SK-N-SH (cell line): ENCODE data around the gene ZBTB3. TPM values are rescaled to one million over a fixed set of nuclear protein-coding genes. Genes with fewer than 3 reads are reported as not detected.

Source experiments
- CTCF ChIA-PET: fragments of 300-600, 350-600 bp; formaldehyde crosslinking; extraction: SDS; loops from one replicate; lab custom pipeline; 2021; lab: Yijun Ruan, JAX
- POLR2A ChIA-PET: fragments of 350-600 bp; sonication (Branson Sonifier 250); formaldehyde crosslinking; extraction: SDS; loops from one replicate; lab custom pipeline; 2020; ENCODE audit warnings: antibody characterized with exemption, inconsistent platforms; lab: Yijun Ruan, JAX
- DNase-seq: peaks from one replicate; pipeline ENCODE4 v3.0.0; 2012
- H2AFZ ChIP-seq: fragments of 200-600 bp; sonication (generic); 2 replicates; pipeline ENCODE4 v1.8.1; 2016; ENCODE audit warnings: antibody characterized with exemption, mild to moderate bottlenecking, low read depth
- H3F3A ChIP-seq: fragments of 200-600 bp; sonication (generic); replicated peaks from 2 replicates; pipeline ENCODE3; 2016; ENCODE audit warnings: antibody characterized with exemption, mild to moderate bottlenecking; ENCODE audit not compliant: insufficient read depth
- H3K27ac ChIP-seq, 2 experiments: fragments of 200-500 bp in 1 of 2; fragments of 200-600 bp in 1 of 2; sonication (Bioruptor generic) in 1 of 2; sonication (generic), shearing (Covaris generic) in 1 of 2; 2 replicates each; pipeline versions ENCODE4 v1.5.1 to v1.6.1; 2014 to 2016; ENCODE audit warnings: low read depth in 2 of 2, inconsistent platforms in 1 of 2, low read length in 1 of 2, mild to moderate bottlenecking in 1 of 2, mixed read lengths in 1 of 2
- H3K27me3 ChIP-seq: fragments of 200-600 bp; sonication (generic), shearing (Covaris generic); 2 replicates; pipeline ENCODE4 v1.6.1; 2016; ENCODE audit warnings: mixed run types; ENCODE audit not compliant: insufficient read depth
- H3K36me3 ChIP-seq, 2 experiments: fragments of 200-500 bp in 1 of 2; fragments of 200-600 bp in 1 of 2; sonication (Bioruptor generic) in 1 of 2; sonication (generic) in 1 of 2; replicated peaks in 1 of 2; 2 replicates each; pipeline versions ENCODE3 to v1.5.1; 2014 to 2016; ENCODE audit warnings: low read length in 1 of 2, mild to moderate bottlenecking in 1 of 2; ENCODE audit not compliant: insufficient read depth in 2 of 2, control insufficient read depth in 1 of 2
- H3K4me1 ChIP-seq, 2 experiments: fragments of 200-500 bp in 1 of 2; fragments of 200-600 bp in 1 of 2; sonication (Bioruptor generic) in 1 of 2; sonication (generic), shearing (Covaris generic) in 1 of 2; 2 replicates each; pipeline versions ENCODE4 v1.5.1 to v1.6.1; 2014 to 2016; ENCODE audit warnings: low read depth in 1 of 2, low read length in 1 of 2, mixed run types in 1 of 2; ENCODE audit not compliant: insufficient read depth in 2 of 2, control insufficient read depth in 1 of 2
- H3K4me2 ChIP-seq: fragments of 200-600 bp; sonication (generic), shearing (Covaris generic); 2 replicates; pipeline ENCODE4 v1.6.1; 2017; ENCODE audit warnings: mixed run types
- H3K4me3 ChIP-seq, 2 experiments: fragments of 200-500 bp in 1 of 2; fragments of 200-600 bp in 1 of 2; sonication (Bioruptor generic) in 1 of 2; sonication (generic), shearing (Covaris generic) in 1 of 2; 2 replicates each; pipeline versions ENCODE4 v1.5.1 to v1.8.1; 2014 to 2016; ENCODE audit warnings: low read depth in 2 of 2, inconsistent platforms in 1 of 2, low read length in 1 of 2, mild to moderate bottlenecking in 1 of 2, mixed read lengths in 1 of 2, moderate library complexity in 1 of 2
- H3K79me2 ChIP-seq: fragments of 200-600 bp; sonication (generic); 2 replicates; pipeline ENCODE4 v1.8.1; 2017; ENCODE audit warnings: mild to moderate bottlenecking; ENCODE audit not compliant: insufficient read depth
- H3K9ac ChIP-seq: fragments of 200-600 bp; sonication (generic); 2 replicates; pipeline ENCODE4 v1.6.1; 2017; ENCODE audit warnings: mixed run types
- H3K9me2 ChIP-seq: fragments of 200-600 bp; sonication (generic); 2 replicates; pipeline ENCODE4 v1.6.1; 2017; ENCODE audit warnings: mixed run types
- H3K9me3 ChIP-seq: fragments of 200-600 bp; sonication (generic); 2 replicates; pipeline ENCODE4 v1.6.1; 2017; ENCODE audit warnings: mixed run types, mild to moderate bottlenecking, moderate library complexity
- H4K20me1 ChIP-seq: fragments of 200-600 bp; sonication (generic); 2 replicates; pipeline ENCODE4 v1.6.1; 2017; ENCODE audit warnings: mild to moderate bottlenecking, mixed run types; ENCODE audit not compliant: insufficient read depth
- FOXJ3 ChIP-seq: sonication (generic); formaldehyde crosslinking; IDR thresholded peaks from 2 replicates; pipeline ENCODE4 v1.5.1; 2020; ENCODE audit warnings: mild to moderate bottlenecking, missing genetic modification reagents
- GATA2 ChIP-seq: sonication (generic); formaldehyde crosslinking; IDR thresholded peaks from 2 replicates; pipeline ENCODE4 v1.5.0; 2020; ENCODE audit warnings: mild to moderate bottlenecking, missing genetic modification reagents
- MXI1 ChIP-seq: IDR thresholded peaks from 2 replicates; pipeline ENCODE4 v1.6.1; 2012; ENCODE audit warnings: mild to moderate bottlenecking, low read depth, low read length, improper control_type of control experiment
- RCOR1 ChIP-seq: fragments of 150-350 bp; IDR thresholded peaks from 2 replicates; pipeline ENCODE4 v1.6.1; 2017; ENCODE audit warnings: antibody characterized with exemption, low read length
- REST ChIP-seq: IDR thresholded peaks from 2 replicates; pipeline ENCODE4 v1.6.1; 2012; ENCODE audit warnings: mild to moderate bottlenecking, low read depth, low read length, moderate library complexity
- TAF1 ChIP-seq: IDR thresholded peaks from 2 replicates; pipeline ENCODE4 v1.6.1; 2012; ENCODE audit warnings: low read depth, mild to moderate bottlenecking, low read length, moderate library complexity, borderline replicate concordance
- USF2 ChIP-seq: fragments of 150-350 bp; IDR thresholded peaks from 2 replicates; pipeline ENCODE4 v1.6.1; 2017; ENCODE audit warnings: antibody characterized with exemption, low read length, low read depth, borderline replicate concordance
- YY1 ChIP-seq: IDR thresholded peaks from 2 replicates; pipeline ENCODE4 v1.4.0; 2012; ENCODE audit warnings: low read depth, mild to moderate bottlenecking
- WGBS: methylation state at CpG from one replicate; pipeline ENCODE4 v1.1.6; 2017; ENCODE audit warnings: low lambda C conversion rate; 5-methylcytosine and 5-hydroxymethylcytosine counted together
- polyA plus RNA-seq, 3 experiments: library from polyadenylated mRNA; depleted of rRNA; stranded (reverse); fragments of >200 nt; gene quantifications; 2 replicates each; pipeline ENCODE4 v1.2.3, GENCODE V29; 2012

The ZBTB3 gene
- polyA plus RNA-seq, 1 of the 3 experiments (the other 2 are of a cell fraction) = 2.1 TPM

GRCh38 chr11:62712276-62712812 is 41.6 kb downstream of the ZBTB3 start:
- H3K27me3 ChIP-seq = no peaks in the 10 kb centered on the region
- peaks cover 59 to 68% of the 10 kb centered on the region in 2 experiments for H3K36me3 ChIP-seq
- H3K9me2 ChIP-seq = no peaks in the 10 kb centered on the region
- 92% methylated on average over 6 of the region's 6 CpGs for WGBS
- H3F3A ChIP-seq = peaks cover 68% of the 10 kb centered on the region
- no peak overlapping the region for H3K4me3 ChIP-seq
- POLR2A ChIA-PET = no interaction called here
- H3K9me3 ChIP-seq = no peaks in the 10 kb centered on the region
- no peaks in the 10 kb centered on the region for H4K20me1 ChIP-seq
- TF ChIP-seq FOXJ3 (CRISPR knock-in tag) (no peak), RCOR1 (no peak), USF2 (no peak), GATA2 (CRISPR knock-in tag) (no peak), TAF1 (no peak)
- TF ChIP-seq, all 33 proteins: peak for 0
- Histone ChIP-seq H3K9ac (no peak overlapping the region), H3K27ac (no peak overlapping the region), H3K4me2 (no peak overlapping the region), H2AFZ (no peak overlapping the region), H3K4me1 (peaks cover 15 to 26% of the 10 kb centered on the region in 2 experiments; a peak in 3 of 4 replicates), H3K79me2 (peaks cover 24% of the 10 kb centered on the region)
- CTCF ChIA-PET = interaction anchor here (1.5 kb wide), 1 partner anchor 57 kb away, joined by 4 read pairs; no protein-coding TSS in a partner anchor
- DNase-seq = no peak

GRCh38 chr11:62710001-62710345 is 44.0 kb downstream of the ZBTB3 start:
- H4K20me1 ChIP-seq = no peaks in the 10 kb centered on the region
- H3K79me2 ChIP-seq = peaks cover 9% of the 10 kb centered on the region; the same call in 1 of the 2 replicates
- H3K27ac ChIP-seq = peak overlapping the region; percentile 85 to 94
- DNase-seq = no peak
- H3K27me3 ChIP-seq = no peaks in the 10 kb centered on the region
- peak overlapping the region; percentile 35 to 38; a peak in 3 of 4 replicates for H3K4me3 ChIP-seq
- peaks cover 54% of the 10 kb centered on the region for H3F3A ChIP-seq
- WGBS = 92% methylated on average over 7 of the region's 7 CpGs
- H3K9me3 ChIP-seq = no peaks in the 10 kb centered on the region
- CTCF ChIA-PET = interaction anchor here (0.6 to 1.5 kb wide), 3 partner anchors 16 to 91 kb away, joined by 3 to 5 read pairs (median 3); no protein-coding TSS in a partner anchor
- peaks cover 19 to 44% of the 10 kb centered on the region in 2 experiments; a peak in 3 of 4 replicates for H3K4me1 ChIP-seq
- H2AFZ ChIP-seq = peak overlapping the region; percentile 93
- peaks cover 40 to 45% of the 10 kb centered on the region in 2 experiments for H3K36me3 ChIP-seq
- peak overlapping the region; percentile 81 for H3K4me2 ChIP-seq
- H3K9ac ChIP-seq = peak overlapping the region; percentile 70
- no peaks in the 10 kb centered on the region for H3K9me2 ChIP-seq
- POLR2A ChIA-PET = interaction anchor here (1.5 to 4.0 kb wide), 4 partner anchors 16 to 118 kb away, joined by 5 to 24 read pairs (median 10); partner anchors contain the start of genes C11orf98, CSKMT, HNRNPUL2 and LBHD1
- TF ChIP-seq REST (no peak), MXI1 (no peak), YY1 (no peak), RCOR1 (no peak)
